NCI-H1092 treated with DMSO at 0.1 percent for 48 hours (cell line): Measurements from ENCODE around the gene BPIFB6.

Source experiments
- DNase-seq: peaks from one replicate; lab custom pipeline; 2025; lab: John Stamatoyannopoulos, UW

BPIFB6 gene

GRCh38 chr20:33091693-33092092 is 60.2 kb downstream of the BPIFB6 start:
- DNase-seq: no peak

- DNase-seq: no peak
These were observed 60.9 kb downstream of the BPIFB6 start for GRCh38 chr20:33092361-33092760.

- no peak for DNase-seq
These were observed 61.6 kb downstream of the BPIFB6 start for GRCh38 chr20:33093074-33093473.

- no peak for DNase-seq
These were observed 62.1 kb downstream of the BPIFB6 start for GRCh38 chr20:33093582-33093981.
